ENCODE results near the gene LPXN. TPM values are rescaled to one million over a fixed set of nuclear protein-coding genes. Genes with fewer than 3 reads are reported as not detected.

The LPXN gene
- total RNA-seq, 3 donors from 2014 or later = 9.2 to 21.9 (median 18.3) TPM

- no peaks in the 10 kb centered on the region for H3K36me3 ChIP-seq
- peak; percentile 89 to 91 for DNase-seq (ENCODE audit: low spot score in 2 of 2)
- peak overlapping the region; percentile 73 to 90 (median 90) for H3K4me3 ChIP-seq
- TF ChIP-seq POLR2A (IDR thresholded peaks at IDR 0.05) (peak; percentile 78), POLR2AphosphoS5 (IDR thresholded peaks at IDR 0.05) (peak; percentile 95 to 99 (median 98)), CTCF (IDR thresholded peaks at IDR 0.05) (peak; percentile 78 to 97 (median 80))
- intact Hi-C loops (cut with DNase I; ENCODE audit: low total_unique reads) = loop anchor here (5.0 kb wide), 1 partner anchor 993 kb away; no protein-coding TSS in a partner anchor
- no peaks in the 10 kb centered on the region for H3K9me3 ChIP-seq
- H3K27ac ChIP-seq = peak overlapping the region; percentile 98 to 100
- H3K4me1 ChIP-seq = peaks cover 0 to 27% of the 10 kb centered on the region in 2 donors
- H3K27me3 ChIP-seq = no peaks in the 10 kb centered on the region
These were observed 3.8 kb upstream of the LPXN start for GRCh38 chr11:58579192-58580129.

- H3K27me3 ChIP-seq = no peaks in the 10 kb centered on the region
- TF ChIP-seq POLR2A (IDR thresholded peaks at IDR 0.05) = peak; percentile 81
- peak; percentile 82 to 89 (median 85) for TF ChIP-seq POLR2AphosphoS5 (IDR thresholded peaks at IDR 0.05)
- peak in 2 of 3 donors; percentile 19 to 37 for TF ChIP-seq CTCF (IDR thresholded peaks at IDR 0.05)
- DNase-seq (ENCODE audit: low spot score in 2 of 2) = peak; percentile 98
- no peaks in the 10 kb centered on the region for H3K36me3 ChIP-seq
- peak within 1 kb of the TSS; percentile 98 to 100 for H3K27ac ChIP-seq
- peak within 1 kb of the TSS; percentile 73 to 90 (median 90) for H3K4me3 ChIP-seq
- intact Hi-C loops (cut with DNase I; ENCODE audit: low total_unique reads) = loop anchor here (5.0 kb wide), 1 partner anchor 994 kb away; no protein-coding TSS in a partner anchor
- H3K4me1 ChIP-seq = peaks cover 0 to 33% of the 10 kb centered on the region in 2 donors
- H3K9me3 ChIP-seq = no peaks in the 10 kb centered on the region
These were observed 3.1 kb upstream of the LPXN start, which contains the start of gene ZFP91 for GRCh38 chr11:58578635-58579191. Gene ZFP91, plus strand, starts transcription at chr11:58579063. Its CDS starts 219 bp downstream, at chr11:58579282.

- Histone ChIP-seq H3K27me3 (no peaks in the 10 kb centered on the region), H3K9me3 (no peaks in the 10 kb centered on the region), H3K36me3 (no peaks in the 10 kb centered on the region), H3K4me3 (peak overlapping the region; percentile 73 to 90 (median 90)), H3K27ac (peak overlapping the region; percentile 98 to 100), H3K4me1 (peaks cover 0 to 34% of the 10 kb centered on the region in 2 donors)
- peak in 1 of 3 donors; percentile 84 for TF ChIP-seq POLR2AphosphoS5 (IDR thresholded peaks at IDR 0.05)
- no peak for TF ChIP-seq CTCF (IDR thresholded peaks at IDR 0.05)
- peak; percentile 95 to 97 for DNase-seq (ENCODE audit: low spot score in 2 of 2)
- intact Hi-C loops (cut with DNase I; ENCODE audit: low total_unique reads) = loop anchor here (5.0 kb wide), 1 partner anchor 994 kb away; no protein-coding TSS in a partner anchor
These were observed 2.5 kb upstream of the LPXN start for GRCh38 chr11:58578136-58578634.

GRCh38 chr11:58577555-58578135 is 2.0 kb upstream of the LPXN start:
- peak in 1 of 2 donors; percentile 53 for DNase-seq (ENCODE audit: low spot score in 2 of 2)
- Histone ChIP-seq H3K4me3 (peak overlapping the region; percentile 73 to 90 (median 90)), H3K36me3 (no peaks in the 10 kb centered on the region), H3K9me3 (no peaks in the 10 kb centered on the region), H3K4me1 (peaks cover 0 to 33% of the 10 kb centered on the region in 2 donors), H3K27ac (peak overlapping the region; percentile 98 to 100), H3K27me3 (no peaks in the 10 kb centered on the region)
- TF ChIP-seq CTCF (IDR thresholded peaks at IDR 0.05) = no peak
- peak; percentile 56 for TF ChIP-seq POLR2A (IDR thresholded peaks at IDR 0.05)
- peak; percentile 78 to 92 (median 89) for TF ChIP-seq POLR2AphosphoS5 (IDR thresholded peaks at IDR 0.05)
- intact Hi-C loops (cut with DNase I; ENCODE audit: low total_unique reads) = loop anchor here (5.0 kb wide), 1 partner anchor 995 kb away; no protein-coding TSS in a partner anchor
